HepG2 (cell line): ENCODE data around the gene CLDN7. TPM values are rescaled to one million over a fixed set of nuclear protein-coding genes. Genes with fewer than 3 reads are reported as not detected.

Source experiments
- ISL2 ChIP-seq: sonication (generic); formaldehyde crosslinking; IDR thresholded peaks from 2 replicates; pipeline ENCODE4 v1.5.0; 2020; ENCODE audit warnings: missing genetic modification reagents
- KMT2A ChIP-seq: sonication (generic); formaldehyde crosslinking; IDR thresholded peaks from 2 replicates; pipeline ENCODE4 v1.4.0; 2020; ENCODE audit warnings: missing genetic modification reagents
- MXD4 ChIP-seq: IDR thresholded peaks from 2 replicates; pipeline ENCODE4 v1.6.1; 2016; ENCODE audit warnings: mild to moderate bottlenecking, missing biosample characterization, missing genetic modification reagents
- NCOR1 ChIP-seq: fragments of 200-600 bp; sonication (generic); IDR thresholded peaks from 2 replicates; pipeline ENCODE4 v1.7.0; 2017; ENCODE audit warnings: antibody characterized with exemption, low read length, borderline replicate concordance
- NR2C2 ChIP-seq: sonication (generic); formaldehyde crosslinking; IDR thresholded peaks from 2 replicates; pipeline ENCODE4 v1.4.0; 2020; ENCODE audit warnings: missing genetic modification reagents, mild to moderate bottlenecking, moderate library complexity, borderline replicate concordance
- NR2F6 ChIP-seq, 2 experiments: IDR thresholded peaks; 2 replicates each; pipeline ENCODE4 v1.6.1; 2016; ENCODE audit warnings: antibody characterized with exemption in 1 of 2, mild to moderate bottlenecking in 1 of 2
- POLR2AphosphoS5 ChIP-seq: IDR thresholded peaks from 2 replicates; pipeline ENCODE4 v1.6.1; 2012; ENCODE audit warnings: low read depth, low read length
- RNF2 ChIP-seq: fragments of 450-650 bp; conservative IDR thresholded peaks from 2 replicates; pipeline ENCODE4 v1.6.1; 2016; ENCODE audit warnings: low read depth
- SSRP1 ChIP-seq: IDR thresholded peaks from 2 replicates; pipeline ENCODE4 v1.6.1; 2016; ENCODE audit warnings: control low read depth
- TAF1 ChIP-seq: sonication (generic); formaldehyde crosslinking; IDR thresholded peaks from 2 replicates; pipeline ENCODE4 v1.4.0; 2020; ENCODE audit warnings: missing genetic modification reagents
- TRIM24 ChIP-seq: sonication (generic); formaldehyde crosslinking; IDR thresholded peaks from 2 replicates; pipeline ENCODE4 v1.8.0; 2022; ENCODE audit warnings: mild to moderate bottlenecking, missing genetic modification reagents
- YY1 ChIP-seq: IDR thresholded peaks from 2 replicates; pipeline ENCODE4 v1.6.1; 2011; ENCODE audit warnings: low read length, low read depth, moderate library complexity, mild to moderate bottlenecking; ENCODE audit not compliant: insufficient read depth, insufficient replicate concordance
- ZNF205 ChIP-seq: IDR thresholded peaks from 2 replicates; pipeline ENCODE4 v1.6.1; 2018; ENCODE audit warnings: missing biosample characterization, missing genetic modification reagents
- ZNF616 ChIP-seq: sonication (generic); formaldehyde crosslinking; IDR thresholded peaks from 2 replicates; pipeline ENCODE4 v1.5.0; 2020; ENCODE audit warnings: low read depth, mild to moderate bottlenecking, missing genetic modification reagents
- ZNF761 ChIP-seq: sonication (generic); formaldehyde crosslinking; conservative IDR thresholded peaks from 2 replicates; pipeline ENCODE4 v1.4.0; 2020; ENCODE audit warnings: mild to moderate bottlenecking, missing genetic modification reagents
- polyA plus RNA-seq, 8 experiments: library from polyadenylated mRNA; depleted of rRNA in 3 of 8; stranded (reverse) in 7 of 8; unstranded in 1 of 8; fragments of >200 nt; fragmentation: Illumina TruSeq in 4 of 8; extraction: Trizol in 4 of 8; gene quantifications; 2 replicates each; pipeline versions ENCODE4 v1.2.1 to v1.2.3, GENCODE V29; 2011 to 2016; ENCODE audit warnings: low read depth in 4 of 8, missing spikeins in 1 of 8, mixed read lengths in 1 of 8; ENCODE audit not compliant: insufficient read depth in 1 of 8
- total RNA-seq, 5 experiments: library from RNA; depleted of rRNA; stranded (reverse); fragments of >200 nt; fragmentation: Illumina TruSeq; extraction: Trizol; gene quantifications; 2 replicates each; pipeline ENCODE4 v1.2.3, GENCODE V29; 2016; ENCODE audit warnings: low read depth in 1 of 5
- TF ChIP-seq, protein P1 (sequence below): sonication (generic); formaldehyde crosslinking; IDR thresholded peaks from 2 replicates; pipeline ENCODE4 v1.4.0; 2020; ENCODE audit warnings: mild to moderate bottlenecking, missing genetic modification reagents
- TF ChIP-seq, protein P2 (sequence below): sonication (generic); formaldehyde crosslinking; IDR thresholded peaks from 2 replicates; pipeline ENCODE4 v1.4.0; 2020; ENCODE audit warnings: missing genetic modification reagents
- TF ChIP-seq, protein P3 (sequence below): sonication (generic); formaldehyde crosslinking; IDR thresholded peaks from 2 replicates; pipeline ENCODE4 v1.8.1; 2023; ENCODE audit warnings: mild to moderate bottlenecking, moderate library complexity, missing genetic modification reagents
- TF ChIP-seq, protein P4 (sequence below): IDR thresholded peaks from 2 replicates; pipeline ENCODE4 v1.6.1; 2012; ENCODE audit warnings: low read length, improper control_type of control experiment
- TF ChIP-seq, protein P5 (sequence below): sonication (generic); formaldehyde crosslinking; IDR thresholded peaks from 2 replicates; pipeline ENCODE4 v1.4.0; 2020; ENCODE audit warnings: missing genetic modification reagents

CLDN7 gene
- total and polyA plus RNA-seq, 2 of the 13 experiments (the other 11 are each of a cell fraction or from before 2014, with no cell fraction given): not detected

DNA sequence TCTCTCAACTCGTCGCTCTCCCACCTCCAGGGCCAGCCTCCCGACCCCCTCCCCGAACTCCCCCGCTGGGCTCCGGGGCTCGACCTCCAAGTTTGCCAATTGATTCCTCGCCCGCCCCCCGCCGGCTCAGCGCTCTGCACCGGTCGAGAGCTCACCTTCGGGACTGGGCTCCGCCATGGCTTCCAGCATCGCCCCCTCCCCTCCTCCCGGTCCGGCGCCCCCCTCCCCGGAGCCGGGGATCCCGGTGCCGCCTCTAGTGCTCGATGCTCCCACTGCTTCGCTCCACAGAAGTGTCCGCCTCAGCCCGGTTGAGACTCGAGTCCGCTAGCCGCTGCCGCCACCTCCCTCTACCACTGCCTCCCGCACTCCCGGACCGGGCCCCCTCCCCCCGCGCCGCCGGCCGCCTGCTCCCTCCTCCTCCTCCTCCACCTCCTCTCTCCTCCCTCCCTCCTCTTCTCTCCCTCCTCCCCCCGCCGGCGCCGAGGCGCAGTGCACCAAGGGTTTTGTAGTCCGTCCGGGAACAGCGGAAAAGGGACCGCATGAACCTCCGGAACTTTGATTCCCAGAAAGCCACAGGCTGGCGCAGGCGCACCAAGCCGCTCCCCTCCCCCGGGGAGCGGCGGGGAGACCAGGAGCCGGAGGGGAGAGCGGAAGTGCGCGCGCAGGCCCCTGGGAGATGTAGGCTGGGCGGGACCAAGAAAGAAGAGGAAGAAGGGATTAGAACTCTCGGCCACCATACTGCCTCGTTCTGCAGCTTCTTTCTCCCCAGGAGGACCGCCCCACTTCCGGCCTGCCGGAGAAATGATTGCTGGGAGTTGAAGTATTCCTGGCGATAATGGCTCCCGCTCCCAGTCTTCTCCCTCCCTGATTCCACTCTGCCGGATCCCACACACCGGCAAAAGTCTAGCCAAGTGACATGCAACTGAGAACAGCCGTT, 22.9 kb downstream of the CLDN7 start, which contains the start of gene PHF23 (continued):
- TF ChIP-seq MXD4: no peak
- TF ChIP-seq, protein P1, sequence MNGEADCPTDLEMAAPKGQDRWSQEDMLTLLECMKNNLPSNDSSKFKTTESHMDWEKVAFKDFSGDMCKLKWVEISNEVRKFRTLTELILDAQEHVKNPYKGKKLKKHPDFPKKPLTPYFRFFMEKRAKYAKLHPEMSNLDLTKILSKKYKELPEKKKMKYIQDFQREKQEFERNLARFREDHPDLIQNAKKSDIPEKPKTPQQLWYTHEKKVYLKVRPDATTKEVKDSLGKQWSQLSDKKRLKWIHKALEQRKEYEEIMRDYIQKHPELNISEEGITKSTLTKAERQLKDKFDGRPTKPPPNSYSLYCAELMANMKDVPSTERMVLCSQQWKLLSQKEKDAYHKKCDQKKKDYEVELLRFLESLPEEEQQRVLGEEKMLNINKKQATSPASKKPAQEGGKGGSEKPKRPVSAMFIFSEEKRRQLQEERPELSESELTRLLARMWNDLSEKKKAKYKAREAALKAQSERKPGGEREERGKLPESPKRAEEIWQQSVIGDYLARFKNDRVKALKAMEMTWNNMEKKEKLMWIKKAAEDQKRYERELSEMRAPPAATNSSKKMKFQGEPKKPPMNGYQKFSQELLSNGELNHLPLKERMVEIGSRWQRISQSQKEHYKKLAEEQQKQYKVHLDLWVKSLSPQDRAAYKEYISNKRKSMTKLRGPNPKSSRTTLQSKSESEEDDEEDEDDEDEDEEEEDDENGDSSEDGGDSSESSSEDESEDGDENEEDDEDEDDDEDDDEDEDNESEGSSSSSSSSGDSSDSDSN (CRISPR knock-in tag): peak; percentile 11; the same call in 1 of the 2 replicates
- TF ChIP-seq POLR2AphosphoS5: peak; percentile 69
- TF ChIP-seq KMT2A (CRISPR knock-in tag): no peak
- TF ChIP-seq, protein P2, sequence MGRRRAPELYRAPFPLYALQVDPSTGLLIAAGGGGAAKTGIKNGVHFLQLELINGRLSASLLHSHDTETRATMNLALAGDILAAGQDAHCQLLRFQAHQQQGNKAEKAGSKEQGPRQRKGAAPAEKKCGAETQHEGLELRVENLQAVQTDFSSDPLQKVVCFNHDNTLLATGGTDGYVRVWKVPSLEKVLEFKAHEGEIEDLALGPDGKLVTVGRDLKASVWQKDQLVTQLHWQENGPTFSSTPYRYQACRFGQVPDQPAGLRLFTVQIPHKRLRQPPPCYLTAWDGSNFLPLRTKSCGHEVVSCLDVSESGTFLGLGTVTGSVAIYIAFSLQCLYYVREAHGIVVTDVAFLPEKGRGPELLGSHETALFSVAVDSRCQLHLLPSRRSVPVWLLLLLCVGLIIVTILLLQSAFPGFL (CRISPR knock-in tag): no peak
- peak; percentile 50; the same call in 1 of the 2 replicates for TF ChIP-seq NCOR1
- TF ChIP-seq, protein P3, sequence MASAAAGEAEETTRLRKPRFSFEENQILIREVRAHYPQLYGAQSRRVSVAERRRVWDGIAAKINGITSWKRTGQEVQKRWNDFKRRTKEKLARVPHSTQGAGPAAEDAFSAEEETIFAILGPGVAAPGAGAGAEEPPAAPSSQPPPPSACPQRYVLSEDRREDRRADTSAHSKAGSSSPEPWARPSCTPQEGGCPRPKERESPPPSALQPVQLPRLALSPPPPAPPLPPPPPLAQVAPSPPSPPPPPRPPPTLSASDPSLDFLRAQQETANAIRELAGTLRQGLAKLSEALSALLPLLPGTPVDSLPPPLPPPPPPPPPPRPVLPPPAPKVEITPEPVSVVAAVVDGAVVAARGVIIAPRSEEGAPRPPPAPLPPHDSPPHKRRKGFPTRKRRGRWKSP: no peak
- 0 out of 2 replicates have a peak, but pooled peaks have one; percentile 44 for TF ChIP-seq SSRP1 (CRISPR knock-in tag)
- TF ChIP-seq TAF1 (CRISPR knock-in tag): peak; percentile 64
- TF ChIP-seq ZNF761: 0 out of 2 replicates have a peak, but pooled peaks have one; percentile 32
- TF ChIP-seq, protein P4, sequence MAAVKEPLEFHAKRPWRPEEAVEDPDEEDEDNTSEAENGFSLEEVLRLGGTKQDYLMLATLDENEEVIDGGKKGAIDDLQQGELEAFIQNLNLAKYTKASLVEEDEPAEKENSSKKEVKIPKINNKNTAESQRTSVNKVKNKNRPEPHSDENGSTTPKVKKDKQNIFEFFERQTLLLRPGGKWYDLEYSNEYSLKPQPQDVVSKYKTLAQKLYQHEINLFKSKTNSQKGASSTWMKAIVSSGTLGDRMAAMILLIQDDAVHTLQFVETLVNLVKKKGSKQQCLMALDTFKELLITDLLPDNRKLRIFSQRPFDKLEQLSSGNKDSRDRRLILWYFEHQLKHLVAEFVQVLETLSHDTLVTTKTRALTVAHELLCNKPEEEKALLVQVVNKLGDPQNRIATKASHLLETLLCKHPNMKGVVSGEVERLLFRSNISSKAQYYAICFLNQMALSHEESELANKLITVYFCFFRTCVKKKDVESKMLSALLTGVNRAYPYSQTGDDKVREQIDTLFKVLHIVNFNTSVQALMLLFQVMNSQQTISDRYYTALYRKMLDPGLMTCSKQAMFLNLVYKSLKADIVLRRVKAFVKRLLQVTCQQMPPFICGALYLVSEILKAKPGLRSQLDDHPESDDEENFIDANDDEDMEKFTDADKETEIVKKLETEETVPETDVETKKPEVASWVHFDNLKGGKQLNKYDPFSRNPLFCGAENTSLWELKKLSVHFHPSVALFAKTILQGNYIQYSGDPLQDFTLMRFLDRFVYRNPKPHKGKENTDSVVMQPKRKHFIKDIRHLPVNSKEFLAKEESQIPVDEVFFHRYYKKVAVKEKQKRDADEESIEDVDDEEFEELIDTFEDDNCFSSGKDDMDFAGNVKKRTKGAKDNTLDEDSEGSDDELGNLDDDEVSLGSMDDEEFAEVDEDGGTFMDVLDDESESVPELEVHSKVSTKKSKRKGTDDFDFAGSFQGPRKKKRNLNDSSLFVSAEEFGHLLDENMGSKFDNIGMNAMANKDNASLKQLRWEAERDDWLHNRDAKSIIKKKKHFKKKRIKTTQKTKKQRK: no peak
- peak; percentile 88 for TF ChIP-seq NR2C2 (CRISPR knock-in tag)
- TF ChIP-seq, protein P5, sequence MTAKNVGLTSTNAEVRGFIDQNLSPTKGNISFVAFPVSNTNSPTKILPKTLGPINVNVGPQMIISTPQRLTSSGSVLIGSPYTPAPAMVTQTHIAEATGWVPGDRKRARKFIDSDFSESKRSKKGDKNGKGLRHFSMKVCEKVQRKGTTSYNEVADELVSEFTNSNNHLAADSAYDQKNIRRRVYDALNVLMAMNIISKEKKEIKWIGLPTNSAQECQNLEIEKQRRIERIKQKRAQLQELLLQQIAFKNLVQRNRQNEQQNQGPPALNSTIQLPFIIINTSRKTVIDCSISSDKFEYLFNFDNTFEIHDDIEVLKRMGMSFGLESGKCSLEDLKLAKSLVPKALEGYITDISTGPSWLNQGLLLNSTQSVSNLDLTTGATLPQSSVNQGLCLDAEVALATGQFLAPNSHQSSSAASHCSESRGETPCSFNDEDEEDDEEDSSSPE (CRISPR knock-in tag): peak; percentile 39; the same call in 1 of the 2 replicates
- 0 out of 2 replicates have a peak, but pooled peaks have one; percentile 15 for TF ChIP-seq ZNF205 (CRISPR knock-in tag)
- TF ChIP-seq TRIM24 (CRISPR knock-in tag): no peak
- TF ChIP-seq ISL2: peak; percentile 68; the same call in 1 of the 2 replicates
- TF ChIP-seq RNF2: no peak
- no peak; the same call in 1 of the 2 replicates for TF ChIP-seq NR2F6 (IDR thresholded peaks at IDR 0.05)
- peak; percentile 22; the same call in 1 of the 2 replicates for TF ChIP-seq NR2F6 (CRISPR knock-in tag; IDR thresholded peaks at IDR 0.05)
- no peak for TF ChIP-seq ZNF616
- TF ChIP-seq YY1: peak; percentile 90
